Medulla oblongata (tissue), 1 donor: ENCODE data around the gene TCF3.
"Not testable (repeated sequence)": the region's sequence is repeated elsewhere in the genome, so short reads cannot be mapped to it uniquely, and the experiment has no call there.

Source experiments
- DNase-seq: peaks from one replicate; pipeline ENCODE4 v3.0.0-alpha.2; 2015; ENCODE audit errors: extremely low spot score

TCF3 gene

GRCh38 chr19:1672769-1673644 is 20.6 kb upstream of the TCF3 start:
- no peak for DNase-seq

- no peak for DNase-seq
These were observed 19.8 kb upstream of the TCF3 start for GRCh38 chr19:1672038-1672768.

GRCh38 chr19:1671716-1672037 is 19.3 kb upstream of the TCF3 start:
- no peak for DNase-seq

- DNase-seq = not testable (repeated sequence)
These were observed 18.3 kb upstream of the TCF3 start for GRCh38 chr19:1670747-1671146.

GRCh38 chr19:1668486-1669270 is 16.3 kb upstream of the TCF3 start:
- no peak for DNase-seq

GRCh38 chr19:1668048-1668485 is 15.7 kb upstream of the TCF3 start:
- no peak for DNase-seq

- no peak for DNase-seq
These were observed 13.2 kb upstream of the TCF3 start for GRCh38 chr19:1665565-1666047.

GRCh38 chr19:1663852-1664251 is 11.4 kb upstream of the TCF3 start:
- no peak for DNase-seq

- not testable (repeated sequence) for DNase-seq
These were observed 10.8 kb upstream of the TCF3 start for GRCh38 chr19:1663227-1663626.

- no peak for DNase-seq
These were observed 9.6 kb upstream of the TCF3 start for GRCh38 chr19:1661995-1662394.

GRCh38 chr19:1659084-1659427 is 6.6 kb upstream of the TCF3 start:
- no peak for DNase-seq

- no peak for DNase-seq
These were observed 6.0 kb upstream of the TCF3 start for GRCh38 chr19:1658150-1659083.

GRCh38 chr19:1657746-1658145 is 5.3 kb upstream of the TCF3 start:
- DNase-seq = no peak

- no peak for DNase-seq
These were observed 4.6 kb upstream of the TCF3 start for GRCh38 chr19:1656988-1657536.

- DNase-seq = no peak
These were observed 3.7 kb upstream of the TCF3 start for GRCh38 chr19:1655987-1656608.

- DNase-seq = no peak
These were observed 2.9 kb upstream of the TCF3 start for GRCh38 chr19:1655131-1655981.

GRCh38 chr19:1654178-1654792 is 1.9 kb upstream of the TCF3 start:
- no peak for DNase-seq

- no peak for DNase-seq
These were observed 849 bp upstream of the TCF3 start for GRCh38 chr19:1653300-1653628.
